GM18505 (cell line): ENCODE measurements around the gene MARK4.
"Not testable (repeated sequence)": the region's sequence is repeated elsewhere in the genome, so short reads cannot be mapped to it uniquely, and the experiment has no call there.

Source experiments
- ATAC-seq: cut with Tn5 transposase; IDR thresholded peaks from one replicate; pipeline ENCODE4 v1.9.1; 2021; ENCODE audit not compliant: unreplicated experiment
- POLR2A ChIP-seq: IDR thresholded peaks from 4 replicates; pipeline ENCODE4 v1.6.1; 2011; ENCODE audit warnings: borderline replicate concordance; ENCODE audit not compliant: insufficient read depth, insufficient read length; ENCODE audit errors: extremely low read depth

The MARK4 gene

GRCh38 chr19:45331411-45331810, 80.3 kb downstream of the MARK4 start:
- ATAC-seq, result no peak
- no peak for TF ChIP-seq POLR2A

GRCh38 chr19:45333609-45334303, 82.7 kb downstream of the MARK4 start:
- no peak for ATAC-seq
- no peak for TF ChIP-seq POLR2A

- ATAC-seq, result not testable (repeated sequence)
Measured at GRCh38 chr19:45334881-45335280, 83.8 kb downstream of the MARK4 start.

GRCh38 chr19:45336696-45337251, 85.7 kb downstream of the MARK4 start:
- ATAC-seq, result no peak
- TF ChIP-seq POLR2A, result no peak

GRCh38 chr19:45339629-45340028, 88.6 kb downstream of the MARK4 start:
- TF ChIP-seq POLR2A, result no peak
- no peak for ATAC-seq

GRCh38 chr19:45340232-45340898, 89.3 kb downstream of the MARK4 start, which contains the start of gene KLC3:
KLC3 (plus strand) TSS chr19:45340750; CDS start chr19:45345542, 4,792 bp downstream.
- TF ChIP-seq POLR2A, result no peak
- ATAC-seq, result no peak

GRCh38 chr19:45340899-45341453, 89.9 kb downstream of the MARK4 start:
- no peak for ATAC-seq
- no peak for TF ChIP-seq POLR2A

GRCh38 chr19:45342911-45343310, 91.8 kb downstream of the MARK4 start:
- ATAC-seq, result no peak
- TF ChIP-seq POLR2A, result no peak

GRCh38 chr19:45344621-45345505, 93.8 kb downstream of the MARK4 start:
- TF ChIP-seq POLR2A, result no peak
- no peak for ATAC-seq

GRCh38 chr19:45345506-45345860, 94.4 kb downstream of the MARK4 start:
- no peak for TF ChIP-seq POLR2A
- ATAC-seq, result no peak

GRCh38 chr19:45346449-45346848, 95.4 kb downstream of the MARK4 start:
- no peak for ATAC-seq
- TF ChIP-seq POLR2A, result no peak

- no peak for ATAC-seq
- no peak for TF ChIP-seq POLR2A
Measured at GRCh38 chr19:45347570-45348366, 96.7 kb downstream of the MARK4 start.
